ENCODE measurements around the gene KAZN.

GRCh38 chr1:14888374-14888773 is 289.9 kb downstream of the KAZN start:
- no peak for TF ChIP-seq FOXM1 (IDR thresholded peaks at IDR 0.05; ENCODE audit: borderline replicate concordance)
- TF ChIP-seq SP1 (IDR thresholded peaks at IDR 0.05): no peak
- no peak for TF ChIP-seq BHLHE40 (IDR thresholded peaks at IDR 0.05; ENCODE audit: borderline replicate concordance)
- TF ChIP-seq SUZ12 (IDR thresholded peaks at IDR 0.05): no peak
- TF ChIP-seq ELF4 (IDR thresholded peaks at IDR 0.05): no peak
- no peak for TF ChIP-seq FOXA1 (IDR thresholded peaks at IDR 0.05)
- TF ChIP-seq HDGF (IDR thresholded peaks at IDR 0.05; ENCODE audit: borderline replicate concordance): no peak
- no peak for TF ChIP-seq CTBP1 (IDR thresholded peaks at IDR 0.05; ENCODE audit: borderline replicate concordance)

Data from HEK293T (cell line).